NOMO-1 treated with dmso at 0.1 percent for 144 hours (cell line): ENCODE measurements around the gene CACNG6.
"Not testable (repeated sequence)": the region's sequence is repeated elsewhere in the genome, so short reads cannot be mapped to it uniquely, and the experiment has no call there.

Source experiments
- DNase-seq: peaks from one replicate; lab custom pipeline; 2025; ENCODE audit not compliant: unreplicated experiment; lab: John Stamatoyannopoulos, UW

The CACNG6 gene

GRCh38 chr19:53991224-53992113 lies at the start of gene CACNG6:
Gene CACNG6 (plus strand): TSS chr19:53991637. CDS start chr19:53992878, 1,241 bp downstream.
- DNase-seq = no peak

GRCh38 chr19:53942001-53942786 lies 49.2 kb upstream of the CACNG6 start:
- no peak for DNase-seq

GRCh38 chr19:53944416-53944815 lies 47.0 kb upstream of the CACNG6 start:
- no peak for DNase-seq

GRCh38 chr19:53944933-53945332 lies 46.5 kb upstream of the CACNG6 start:
- DNase-seq = no peak

- no peak for DNase-seq
These were observed 46.0 kb upstream of the CACNG6 start for GRCh38 chr19:53945441-53945840.

GRCh38 chr19:53945998-53946397 lies 45.4 kb upstream of the CACNG6 start:
- DNase-seq = no peak

GRCh38 chr19:53947624-53948023 lies 43.8 kb upstream of the CACNG6 start:
- no peak for DNase-seq

GRCh38 chr19:53948611-53949010 lies 42.8 kb upstream of the CACNG6 start:
- DNase-seq = not testable (repeated sequence)

GRCh38 chr19:53951436-53951835 lies 40.0 kb upstream of the CACNG6 start:
- no peak for DNase-seq

GRCh38 chr19:53951947-53952346 lies 39.5 kb upstream of the CACNG6 start:
- DNase-seq = no peak

- no peak for DNase-seq
These were observed 38.1 kb upstream of the CACNG6 start for GRCh38 chr19:53953383-53953782.

- DNase-seq = no peak
These were observed 33.8 kb upstream of the CACNG6 start for GRCh38 chr19:53957448-53958167.

GRCh38 chr19:53958168-53958571 lies 33.3 kb upstream of the CACNG6 start:
- no peak for DNase-seq

GRCh38 chr19:53958823-53959757 lies 32.3 kb upstream of the CACNG6 start:
- no peak for DNase-seq

- no peak for DNase-seq
These were observed 31.2 kb upstream of the CACNG6 start for GRCh38 chr19:53960187-53960586.

- DNase-seq = no peak
These were observed 30.6 kb upstream of the CACNG6 start for GRCh38 chr19:53960886-53961285.

GRCh38 chr19:53961523-53962356 lies 29.7 kb upstream of the CACNG6 start:
- DNase-seq = no peak

- DNase-seq = no peak
These were observed 28.5 kb upstream of the CACNG6 start, which contains the start of gene CACNG8 for GRCh38 chr19:53962887-53963431. Gene CACNG8 (plus strand): TSS chr19:53962937.

- no peak for DNase-seq
These were observed 26.3 kb upstream of the CACNG6 start for GRCh38 chr19:53965091-53965490.
